SK-N-SH treated with all-trans-retinoic acid at 6 μM for 48 hours (cell line): Measurements from ENCODE around the gene LAG3.

Source experiments
- ISL1 ChIP-seq: fragments of 250-450 bp; sonication (Bioruptor Pico); IDR thresholded peaks from 2 replicates; pipeline ENCODE4 v2.1.2; 2022; ENCODE audit warnings: mild to moderate bottlenecking, moderate library complexity
- OSR1 ChIP-seq: fragments of 250-450 bp; sonication (Bioruptor Pico); IDR thresholded peaks from 2 replicates; pipeline ENCODE4 v1.8.0; 2022; ENCODE audit warnings: moderate library complexity, mild to moderate bottlenecking, inconsistent platforms
- RARB ChIP-seq: fragments of 250-450 bp; sonication (Bioruptor Pico); IDR thresholded peaks from 2 replicates; pipeline ENCODE4 v1.8.0; 2021; ENCODE audit warnings: mild to moderate bottlenecking, moderate library complexity
- TCF4 ChIP-seq: fragments of 250-450 bp; sonication (Bioruptor Pico); IDR thresholded peaks from 2 replicates; pipeline ENCODE4 v1.8.0; 2021; ENCODE audit warnings: mild to moderate bottlenecking, moderate library complexity, borderline replicate concordance
- TF ChIP-seq, protein P1 (sequence below): fragments of 250-450 bp; sonication (Bioruptor Pico); IDR thresholded peaks from 2 replicates; pipeline ENCODE4 v1.5.1; 2021; ENCODE audit warnings: mild to moderate bottlenecking, moderate library complexity

DNA sequence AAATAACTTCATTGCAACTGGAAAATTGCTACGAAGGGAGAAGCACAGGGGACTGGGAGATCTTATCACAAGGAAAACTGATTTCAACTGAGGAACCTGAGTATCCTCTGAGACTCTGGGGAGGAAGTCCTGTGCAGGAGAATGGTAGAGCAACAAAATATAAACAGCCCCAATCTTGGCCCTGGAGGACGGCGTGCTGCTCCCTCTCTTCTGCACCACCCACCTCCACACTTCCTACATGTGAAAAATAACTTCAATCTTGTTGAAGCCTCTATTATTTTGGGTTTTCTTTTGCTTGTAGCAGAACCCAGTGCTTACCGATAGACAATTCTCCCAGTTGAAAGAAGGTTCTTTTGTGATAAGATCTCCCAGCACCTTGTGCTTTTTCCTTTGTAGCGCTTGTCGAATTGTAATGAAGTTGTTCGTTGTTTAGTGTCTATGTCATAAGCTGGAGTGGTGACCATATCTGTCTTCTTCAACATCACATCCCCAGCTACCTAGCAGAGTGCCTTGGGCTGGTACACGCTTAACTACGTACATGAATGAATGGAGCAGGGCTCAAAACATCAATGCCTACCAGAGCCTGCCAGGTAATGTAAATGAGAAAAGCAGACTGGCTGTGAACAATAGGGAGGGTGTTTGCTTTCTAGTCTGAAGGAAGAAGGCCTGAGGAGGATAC is 14.2 kb downstream of the LAG3 start:
- TF ChIP-seq RARB (CRISPR knock-in tag) (no peak), TCF4 (CRISPR knock-in tag) (no peak), ISL1 (CRISPR knock-in tag) (no peak), OSR1 (CRISPR knock-in tag) (no peak)
- TF ChIP-seq, protein P1, sequence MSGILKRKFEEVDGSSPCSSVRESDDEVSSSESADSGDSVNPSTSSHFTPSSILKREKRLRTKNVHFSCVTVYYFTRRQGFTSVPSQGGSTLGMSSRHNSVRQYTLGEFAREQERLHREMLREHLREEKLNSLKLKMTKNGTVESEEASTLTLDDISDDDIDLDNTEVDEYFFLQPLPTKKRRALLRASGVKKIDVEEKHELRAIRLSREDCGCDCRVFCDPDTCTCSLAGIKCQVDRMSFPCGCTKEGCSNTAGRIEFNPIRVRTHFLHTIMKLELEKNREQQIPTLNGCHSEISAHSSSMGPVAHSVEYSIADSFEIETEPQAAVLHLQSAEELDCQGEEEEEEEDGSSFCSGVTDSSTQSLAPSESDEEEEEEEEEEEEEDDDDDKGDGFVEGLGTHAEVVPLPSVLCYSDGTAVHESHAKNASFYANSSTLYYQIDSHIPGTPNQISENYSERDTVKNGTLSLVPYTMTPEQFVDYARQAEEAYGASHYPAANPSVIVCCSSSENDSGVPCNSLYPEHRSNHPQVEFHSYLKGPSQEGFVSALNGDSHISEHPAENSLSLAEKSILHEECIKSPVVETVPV (CRISPR knock-in tag): no peak
